ENCODE data around the gene B4GALNT3.
A peak's percentile ranks its signal among the peaks of the same experiment; 100 is the strongest.

Gene B4GALNT3

DNA sequence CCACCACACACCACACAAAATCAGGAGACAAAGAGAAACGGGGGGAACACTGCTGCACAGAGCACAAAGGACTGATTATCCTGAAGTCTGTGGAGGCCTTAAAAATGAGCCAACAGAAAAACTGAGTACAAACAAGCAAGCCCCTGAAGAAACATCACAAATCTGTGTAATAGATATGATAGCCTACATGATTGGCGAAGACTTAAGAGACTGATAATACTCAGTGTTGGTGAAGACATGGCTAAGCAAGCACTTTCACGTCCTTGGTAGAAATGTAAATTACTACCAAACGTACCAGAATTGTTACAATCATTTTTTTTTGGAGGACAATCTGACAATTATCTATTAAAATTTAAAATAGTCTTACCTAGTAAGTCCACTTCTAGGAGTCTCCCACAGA is 128.9 kb downstream of the B4GALNT3 start:
- H3K4me1 ChIP-seq (ENCODE audit: insufficient read depth, low read length, severe bottlenecking), result peaks cover 30% of the 10 kb centered on the region
- no peaks in the 10 kb centered on the region for H3K9me2 ChIP-seq (ENCODE audit: low read depth, low read length)
- H4K20me1 ChIP-seq (ENCODE audit: insufficient read depth, low read length), result no peaks in the 10 kb centered on the region
- H3K79me2 ChIP-seq (ENCODE audit: insufficient read depth, low read length), result no peaks in the 10 kb centered on the region
- 0 out of 2 replicates have a peak, but pooled peaks cover 2% of the 10 kb centered on the region for H3F3A ChIP-seq (ENCODE audit: insufficient read depth, low read length)
- H3K27me3 ChIP-seq (ENCODE audit: insufficient read depth, low read length), result no peaks in the 10 kb centered on the region
- no peak overlapping the region for H3K9ac ChIP-seq (ENCODE audit: low read length)
- H3K36me3 ChIP-seq (ENCODE audit: insufficient read depth, low read length), result peaks cover 20% of the 10 kb centered on the region; the same call in 1 of the 2 replicates
- H3K9me3 ChIP-seq (ENCODE audit: low read length), result peaks cover 10% of the 10 kb centered on the region; the same call in 1 of the 2 replicates
- no peak overlapping the region for H3K27ac ChIP-seq (ENCODE audit: low read depth, low read length, poor library complexity, severe bottlenecking)
- H3K4me3 ChIP-seq (ENCODE audit: low read depth, low read length, poor library complexity, severe bottlenecking), result no peak overlapping the region
- H3K4me2 ChIP-seq (ENCODE audit: low read length), result no peak overlapping the region
- H2AFZ ChIP-seq (ENCODE audit: low read length), result no peak overlapping the region
- no peak for TF ChIP-seq EZH2 (IDR thresholded peaks at IDR 0.05; ENCODE audit: borderline replicate concordance, low read length)
- TF ChIP-seq, protein P1, sequence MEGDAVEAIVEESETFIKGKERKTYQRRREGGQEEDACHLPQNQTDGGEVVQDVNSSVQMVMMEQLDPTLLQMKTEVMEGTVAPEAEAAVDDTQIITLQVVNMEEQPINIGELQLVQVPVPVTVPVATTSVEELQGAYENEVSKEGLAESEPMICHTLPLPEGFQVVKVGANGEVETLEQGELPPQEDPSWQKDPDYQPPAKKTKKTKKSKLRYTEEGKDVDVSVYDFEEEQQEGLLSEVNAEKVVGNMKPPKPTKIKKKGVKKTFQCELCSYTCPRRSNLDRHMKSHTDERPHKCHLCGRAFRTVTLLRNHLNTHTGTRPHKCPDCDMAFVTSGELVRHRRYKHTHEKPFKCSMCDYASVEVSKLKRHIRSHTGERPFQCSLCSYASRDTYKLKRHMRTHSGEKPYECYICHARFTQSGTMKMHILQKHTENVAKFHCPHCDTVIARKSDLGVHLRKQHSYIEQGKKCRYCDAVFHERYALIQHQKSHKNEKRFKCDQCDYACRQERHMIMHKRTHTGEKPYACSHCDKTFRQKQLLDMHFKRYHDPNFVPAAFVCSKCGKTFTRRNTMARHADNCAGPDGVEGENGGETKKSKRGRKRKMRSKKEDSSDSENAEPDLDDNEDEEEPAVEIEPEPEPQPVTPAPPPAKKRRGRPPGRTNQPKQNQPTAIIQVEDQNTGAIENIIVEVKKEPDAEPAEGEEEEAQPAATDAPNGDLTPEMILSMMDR (IDR thresholded peaks at IDR 0.05; ENCODE audit: low read length), result no peak

DNA sequence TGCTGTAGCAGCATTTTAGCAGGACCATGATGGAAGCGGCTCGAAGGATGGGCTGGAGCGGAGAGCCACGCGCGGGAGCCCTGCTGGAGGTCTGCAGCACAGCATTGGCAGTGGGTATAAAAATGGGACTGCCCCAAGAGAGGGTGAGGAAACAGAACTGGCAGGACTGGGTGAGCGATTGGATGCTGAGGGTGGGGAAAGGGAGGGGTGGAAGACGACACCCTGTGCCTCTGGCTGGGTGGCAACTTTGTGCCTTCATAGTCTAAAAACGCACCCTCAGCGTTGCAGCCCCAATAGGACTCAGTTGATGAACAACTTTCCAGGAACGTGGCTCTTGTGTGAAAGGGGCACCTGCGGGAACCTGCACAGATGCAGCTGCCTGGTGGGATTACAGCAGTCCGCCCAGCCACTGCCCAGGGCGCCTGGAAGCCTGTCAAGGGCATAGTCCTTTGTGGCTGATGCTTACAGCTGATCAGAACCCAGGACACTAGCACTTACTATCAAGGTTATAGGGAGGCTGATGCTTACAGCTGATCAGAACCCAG is 130.5 kb downstream of the B4GALNT3 start:
- H2AFZ ChIP-seq (ENCODE audit: low read length), result no peak overlapping the region
- TF ChIP-seq, protein P1 (IDR thresholded peaks at IDR 0.05; ENCODE audit: low read length), result no peak
- no peak for TF ChIP-seq EZH2 (IDR thresholded peaks at IDR 0.05; ENCODE audit: borderline replicate concordance, low read length)
- no peak overlapping the region for H3K4me3 ChIP-seq (ENCODE audit: low read depth, low read length, poor library complexity, severe bottlenecking)
- H3K27me3 ChIP-seq (ENCODE audit: insufficient read depth, low read length), result no peaks in the 10 kb centered on the region
- H3K79me2 ChIP-seq (ENCODE audit: insufficient read depth, low read length), result no peaks in the 10 kb centered on the region
- H3K27ac ChIP-seq (ENCODE audit: low read depth, low read length, poor library complexity, severe bottlenecking), result no peak overlapping the region
- H3K9ac ChIP-seq (ENCODE audit: low read length), result no peak overlapping the region
- no peak overlapping the region for H3K4me2 ChIP-seq (ENCODE audit: low read length)
- H3K4me1 ChIP-seq (ENCODE audit: insufficient read depth, low read length, severe bottlenecking), result peaks cover 32% of the 10 kb centered on the region
- H4K20me1 ChIP-seq (ENCODE audit: insufficient read depth, low read length), result no peaks in the 10 kb centered on the region
- H3K9me3 ChIP-seq (ENCODE audit: low read length), result peaks cover 10% of the 10 kb centered on the region; the same call in 1 of the 2 replicates
- peaks cover 20% of the 10 kb centered on the region; the same call in 1 of the 2 replicates for H3K36me3 ChIP-seq (ENCODE audit: insufficient read depth, low read length)
- H3K9me2 ChIP-seq (ENCODE audit: low read depth, low read length), result no peaks in the 10 kb centered on the region
- H3F3A ChIP-seq (ENCODE audit: insufficient read depth, low read length), result no peaks in the 10 kb centered on the region

DNA sequence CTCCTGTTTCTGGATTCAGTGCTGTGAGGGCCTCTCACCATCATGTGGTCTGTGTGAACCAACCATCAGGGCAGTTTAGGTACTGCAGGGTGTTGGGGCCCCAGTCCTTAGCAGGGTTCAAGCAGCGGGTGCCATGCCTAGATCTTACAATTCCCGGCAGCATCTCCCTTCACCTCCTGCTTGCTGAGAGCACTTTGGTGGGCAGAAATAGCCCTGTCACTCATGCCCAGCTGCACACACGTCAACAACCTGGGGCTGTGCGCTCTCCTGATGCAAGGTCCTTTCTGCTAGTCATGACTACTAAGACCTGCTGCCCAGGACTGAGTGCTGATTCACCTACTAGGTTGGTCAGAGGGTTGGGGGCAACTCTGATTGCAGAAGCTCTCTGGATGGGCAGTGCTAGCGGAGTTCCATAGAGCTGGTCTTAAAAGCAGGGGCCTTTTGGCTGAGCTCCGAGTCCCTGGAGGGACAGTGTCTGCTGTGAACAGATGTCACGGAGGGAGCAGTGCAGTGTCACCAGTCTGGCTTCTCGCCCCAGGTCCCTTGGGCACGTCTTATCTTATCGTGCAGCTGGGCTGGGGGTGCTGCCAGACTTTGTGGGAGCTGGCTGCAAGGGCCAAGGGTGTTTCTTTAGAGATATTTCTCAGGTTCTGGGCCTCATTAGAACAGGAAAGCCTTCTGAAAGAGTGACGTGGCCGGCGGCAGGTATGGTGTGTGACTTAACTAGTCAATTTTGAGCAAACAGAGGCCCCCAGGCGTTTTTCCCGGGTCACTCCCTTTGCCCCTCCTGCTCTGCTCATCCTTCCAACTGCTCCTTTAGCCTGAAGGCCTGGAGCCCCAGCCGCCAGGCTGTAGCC is 131.7 kb downstream of the B4GALNT3 start:
- H3K9me3 ChIP-seq (ENCODE audit: low read length), result peaks cover 10% of the 10 kb centered on the region; the same call in 1 of the 2 replicates
- H2AFZ ChIP-seq (ENCODE audit: low read length), result no peak overlapping the region
- no peak overlapping the region for H3K9ac ChIP-seq (ENCODE audit: low read length)
- H3K27me3 ChIP-seq (ENCODE audit: insufficient read depth, low read length), result no peaks in the 10 kb centered on the region
- H3K4me3 ChIP-seq (ENCODE audit: low read depth, low read length, poor library complexity, severe bottlenecking), result no peak overlapping the region
- peaks cover 21% of the 10 kb centered on the region for H3K4me1 ChIP-seq (ENCODE audit: insufficient read depth, low read length, severe bottlenecking)
- H3K4me2 ChIP-seq (ENCODE audit: low read length), result no peak overlapping the region
- H3K79me2 ChIP-seq (ENCODE audit: insufficient read depth, low read length), result no peaks in the 10 kb centered on the region
- H3F3A ChIP-seq (ENCODE audit: insufficient read depth, low read length), result no peaks in the 10 kb centered on the region
- H3K27ac ChIP-seq (ENCODE audit: low read depth, low read length, poor library complexity, severe bottlenecking), result no peak overlapping the region
- no peaks in the 10 kb centered on the region for H4K20me1 ChIP-seq (ENCODE audit: insufficient read depth, low read length)
- TF ChIP-seq, protein P1 (IDR thresholded peaks at IDR 0.05; ENCODE audit: low read length), result peak; percentile 15; the same call in 1 of the 2 replicates
- no peak for TF ChIP-seq EZH2 (IDR thresholded peaks at IDR 0.05; ENCODE audit: borderline replicate concordance, low read length)
- H3K9me2 ChIP-seq (ENCODE audit: low read depth, low read length), result no peaks in the 10 kb centered on the region
- H3K36me3 ChIP-seq (ENCODE audit: insufficient read depth, low read length), result peaks cover 24% of the 10 kb centered on the region

Measured in OCI-LY1 (cell line).